Measurements from ENCODE around the gene PMPCA. TPM values are rescaled to one million over a fixed set of nuclear protein-coding genes. Genes with fewer than 3 reads are reported as not detected.

PMPCA gene
- total RNA-seq, 4 donors from 2014 or later: 22.8 to 43.9 (median 35.0) TPM

GRCh38 chr9:136366826-136367225, 43.6 kb upstream of the PMPCA start:
- no peak for TF ChIP-seq POLR2AphosphoS5 (IDR thresholded peaks at IDR 0.05)
- TF ChIP-seq POLR2A (IDR thresholded peaks at IDR 0.05; ENCODE audit: low read depth): no peak
- no peak for TF ChIP-seq EP300 (IDR thresholded peaks at IDR 0.05)
- Histone ChIP-seq H3K27ac (replicated peaks in 1 of 4) (no peak overlapping the region), H3K4me3 (no peak overlapping the region), H3K9me3 (no peaks in the 10 kb centered on the region), H3K4me1 (peaks cover 19 to 24% (median 22%) of the 10 kb centered on the region in 4 donors), H3K27me3 (peaks cover 0 to 28% (median 0%) of the 10 kb centered on the region in 4 donors), H3K36me3 (peaks cover 0 to 3% (median 0%) of the 10 kb centered on the region in 4 donors)
- DNase-seq (ENCODE audit: extremely low spot score): no peak
- intact Hi-C loops (cut with DNase I): no loop called here
- WGBS: 63% methylated on average over 3 of the region's 9 CpGs

GRCh38 chr9:136367296-136368145, 42.9 kb upstream of the PMPCA start:
- H3K36me3 ChIP-seq: no peaks in the 10 kb centered on the region
- intact Hi-C loops (cut with DNase I): no loop called here
- 89% methylated on average over 13 of the region's 45 CpGs for WGBS

GRCh38 chr9:136368190-136368589, 42.3 kb upstream of the PMPCA start:
- Histone ChIP-seq H3K4me3 (no peak overlapping the region), H3K9me3 (no peaks in the 10 kb centered on the region), H3K27me3 (peaks cover 0 to 28% (median 0%) of the 10 kb centered on the region in 4 donors), H3K4me1 (peaks cover 9 to 21% (median 15%) of the 10 kb centered on the region in 4 donors), H3K36me3 (no peaks in the 10 kb centered on the region), H3K27ac (replicated peaks in 1 of 4) (no peak overlapping the region)
- intact Hi-C loops (cut with DNase I): no loop called here
- 85% methylated on average over 10 of the region's 18 CpGs for WGBS
- DNase-seq (ENCODE audit: extremely low spot score): no peak
- TF ChIP-seq POLR2A (IDR thresholded peaks at IDR 0.05; ENCODE audit: low read depth) (no peak), EP300 (IDR thresholded peaks at IDR 0.05) (no peak)

More at GRCh38 chr9:136367296-136368145, 42.9 kb upstream of the PMPCA start:
- DNase-seq (ENCODE audit: extremely low spot score): no peak
- Histone ChIP-seq H3K27ac (replicated peaks in 1 of 4) (no peak overlapping the region), H3K9me3 (no peaks in the 10 kb centered on the region), H3K27me3 (peaks cover 0 to 28% (median 0%) of the 10 kb centered on the region in 4 donors), H3K4me1 (peaks cover 12 to 23% (median 17%) of the 10 kb centered on the region in 4 donors), H3K4me3 (no peak overlapping the region)
- TF ChIP-seq EP300 (IDR thresholded peaks at IDR 0.05) (no peak), POLR2A (IDR thresholded peaks at IDR 0.05; ENCODE audit: low read depth) (no peak), CTCF (IDR thresholded peaks at IDR 0.05) (no peak), POLR2AphosphoS5 (IDR thresholded peaks at IDR 0.05) (no peak)

- Histone ChIP-seq H3K36me3 (peaks cover 0 to under 1% (median 0%) of the 10 kb centered on the region in 4 donors), H3K4me1 (peaks cover 0 to 10% (median 6%) of the 10 kb centered on the region in 4 donors), H3K27me3 (peaks cover 0 to 16% (median 0%) of the 10 kb centered on the region in 4 donors), H3K27ac (replicated peaks in 1 of 4) (no peak overlapping the region), H3K9me3 (no peaks in the 10 kb centered on the region), H3K4me3 (no peak overlapping the region)
- WGBS: 80% methylated on average over 1 of the region's 19 CpGs
- TF ChIP-seq POLR2AphosphoS5 (IDR thresholded peaks at IDR 0.05): no peak
- no peak for TF ChIP-seq CTCF (IDR thresholded peaks at IDR 0.05)
- TF ChIP-seq EP300 (IDR thresholded peaks at IDR 0.05): no peak
- TF ChIP-seq POLR2A (IDR thresholded peaks at IDR 0.05; ENCODE audit: low read depth): no peak
- DNase-seq (ENCODE audit: extremely low spot score): no peak
- intact Hi-C loops (cut with DNase I): no loop called here
These were observed 40.4 kb upstream of the PMPCA start for GRCh38 chr9:136370037-136370436.

GRCh38 chr9:136370687-136371532, 39.5 kb upstream of the PMPCA start:
- DNase-seq (ENCODE audit: extremely low spot score): no peak
- Histone ChIP-seq H3K4me1 (peaks cover 0 to 10% (median 6%) of the 10 kb centered on the region in 4 donors), H3K9me3 (no peaks in the 10 kb centered on the region), H3K27ac (replicated peaks in 1 of 4) (no peak overlapping the region), H3K36me3 (peaks cover 0 to 9% (median 0%) of the 10 kb centered on the region in 4 donors), H3K27me3 (peaks cover 0 to 8% (median 0%) of the 10 kb centered on the region in 4 donors), H3K4me3 (no peak overlapping the region)
- TF ChIP-seq CTCF (IDR thresholded peaks at IDR 0.05) (no peak), POLR2A (IDR thresholded peaks at IDR 0.05; ENCODE audit: low read depth) (no peak)
- WGBS: 94% methylated on average over 36 of the region's 54 CpGs
- intact Hi-C loops (cut with DNase I): no loop called here

Measured in esophagus muscularis mucosa (tissue), 4 donors.